HFF-Myc (cell line): ENCODE data around the gene MPC1L.

Experiments used
- DNase-seq: peaks from one replicate; pipeline ENCODE4 v3.0.0-alpha.2; 2011; ENCODE audit warnings: low read depth; ENCODE audit errors: extremely low read depth
- H3K4me3 ChIP-seq: replicated peaks from 2 replicates; pipeline ENCODE4 v1.5.1; 2011; ENCODE audit warnings: low read depth, mild to moderate bottlenecking, control low read depth, low read length
- TF ChIP-seq, protein P1 (sequence below): IDR thresholded peaks from 2 replicates; pipeline ENCODE4 v1.5.1; 2012; ENCODE audit warnings: mild to moderate bottlenecking, low read depth, low read length, control low read depth; ENCODE audit errors: missing control alignments

Gene MPC1L

DNA sequence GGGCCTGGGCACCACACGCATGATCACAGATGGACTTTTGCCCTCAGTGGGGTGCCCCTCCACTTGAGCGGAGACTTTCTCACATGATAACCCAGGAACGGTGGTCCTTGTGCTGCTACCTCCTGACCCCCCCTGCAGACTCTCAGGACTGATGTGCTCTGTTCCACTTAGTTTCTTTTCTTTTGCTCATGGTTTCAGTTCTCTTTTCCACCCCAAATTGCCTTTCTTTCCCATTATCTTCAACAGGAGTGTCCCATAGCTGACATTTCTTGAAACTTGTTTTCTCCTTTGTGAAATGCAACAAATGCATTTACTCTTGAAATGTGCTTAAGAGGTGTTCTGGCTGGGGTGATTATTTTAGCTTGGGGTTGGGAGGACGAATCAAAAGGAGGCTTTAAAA lies 9.0 kb downstream of the MPC1L start:
- TF ChIP-seq, protein P1, sequence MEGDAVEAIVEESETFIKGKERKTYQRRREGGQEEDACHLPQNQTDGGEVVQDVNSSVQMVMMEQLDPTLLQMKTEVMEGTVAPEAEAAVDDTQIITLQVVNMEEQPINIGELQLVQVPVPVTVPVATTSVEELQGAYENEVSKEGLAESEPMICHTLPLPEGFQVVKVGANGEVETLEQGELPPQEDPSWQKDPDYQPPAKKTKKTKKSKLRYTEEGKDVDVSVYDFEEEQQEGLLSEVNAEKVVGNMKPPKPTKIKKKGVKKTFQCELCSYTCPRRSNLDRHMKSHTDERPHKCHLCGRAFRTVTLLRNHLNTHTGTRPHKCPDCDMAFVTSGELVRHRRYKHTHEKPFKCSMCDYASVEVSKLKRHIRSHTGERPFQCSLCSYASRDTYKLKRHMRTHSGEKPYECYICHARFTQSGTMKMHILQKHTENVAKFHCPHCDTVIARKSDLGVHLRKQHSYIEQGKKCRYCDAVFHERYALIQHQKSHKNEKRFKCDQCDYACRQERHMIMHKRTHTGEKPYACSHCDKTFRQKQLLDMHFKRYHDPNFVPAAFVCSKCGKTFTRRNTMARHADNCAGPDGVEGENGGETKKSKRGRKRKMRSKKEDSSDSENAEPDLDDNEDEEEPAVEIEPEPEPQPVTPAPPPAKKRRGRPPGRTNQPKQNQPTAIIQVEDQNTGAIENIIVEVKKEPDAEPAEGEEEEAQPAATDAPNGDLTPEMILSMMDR: no peak
- no peak overlapping the region for H3K4me3 ChIP-seq
- DNase-seq: no peak

DNA sequence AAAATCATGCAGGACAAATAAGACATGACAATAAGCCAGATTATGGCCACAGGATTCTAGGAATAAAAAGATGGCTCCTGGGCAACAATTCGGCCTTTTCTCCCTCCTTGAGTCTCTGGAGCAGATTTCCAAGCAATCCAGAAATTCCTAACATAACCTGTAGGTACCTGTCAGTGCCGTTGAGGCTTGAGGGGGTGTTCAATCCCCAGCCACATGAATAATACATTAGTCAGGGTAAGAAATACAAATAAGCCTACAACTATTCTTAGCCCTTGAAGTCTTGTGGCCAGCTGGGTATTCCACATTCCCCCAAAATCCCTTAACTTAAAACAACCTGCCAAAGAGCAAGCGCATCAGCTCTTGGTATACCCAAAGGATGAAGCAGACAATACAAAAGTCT lies 14.5 kb downstream of the MPC1L start:
- TF ChIP-seq, protein P1: no peak
- H3K4me3 ChIP-seq: no peak overlapping the region
- no peak for DNase-seq

GRCh38 chrX:40644176-40644575 lies 20.9 kb downstream of the MPC1L start:
- no peak for DNase-seq
- peak overlapping the region; percentile 41 for H3K4me3 ChIP-seq
- TF ChIP-seq, protein P1: no peak

GRCh38 chrX:40644821-40645358 lies 21.7 kb downstream of the MPC1L start:
- DNase-seq: peak; percentile 21

GRCh38 chrX:40646489-40647306 lies 23.5 kb downstream of the MPC1L start:
- DNase-seq: no peak

More at GRCh38 chrX:40644821-40645358, 21.7 kb downstream of the MPC1L start:
- TF ChIP-seq, protein P1: no peak
- H3K4me3 ChIP-seq: peak overlapping the region; percentile 41

GRCh38 chrX:40647307-40648197 lies 24.3 kb downstream of the MPC1L start, which contains the start of gene CXorf38:
TSS of gene CXorf38 (minus strand) at chrX:40647561. CDS start at chrX:40647520, 41 bp downstream.
- TF ChIP-seq, protein P1: no peak
- H3K4me3 ChIP-seq: peak within 1 kb of the TSS; percentile 67
- peak; percentile 41 for DNase-seq

More at GRCh38 chrX:40646489-40647306, 23.5 kb downstream of the MPC1L start:
- peak overlapping the region; percentile 67 for H3K4me3 ChIP-seq
- TF ChIP-seq, protein P1: no peak
